ENCODE data around the gene ATF7IP2.
A peak's percentile ranks its signal among the peaks of the same experiment; 100 is the strongest.
"Not testable (repeated sequence)": the region's sequence is repeated elsewhere in the genome, so short reads cannot be mapped to it uniquely, and the experiment has no call there.

Gene ATF7IP2

GRCh38 chr16:10376229-10376628 lies 9.6 kb upstream of the ATF7IP2 start:
- no peak for DNase-seq

DNA sequence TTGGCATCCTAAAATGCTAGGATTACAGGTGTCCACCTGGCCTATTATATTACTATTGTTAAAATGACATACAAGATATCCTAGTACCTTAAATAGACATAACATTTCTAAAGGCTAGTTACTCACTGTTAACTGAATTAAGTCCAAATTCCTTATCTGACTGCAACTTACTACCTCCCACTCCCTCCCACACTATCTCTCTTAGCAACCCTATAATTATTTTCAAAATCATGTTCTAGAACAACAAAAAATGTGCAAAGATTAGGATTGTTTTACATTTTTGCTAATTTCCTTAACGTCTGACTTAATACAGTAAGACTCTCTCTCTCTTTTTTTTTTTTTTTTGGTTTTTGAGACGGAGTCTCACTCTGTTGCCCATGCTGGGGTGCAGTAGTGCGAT lies 2.2 kb upstream of the ATF7IP2 start:
- DNase-seq: no peak

- DNase-seq: peak; percentile 32
Measured at GRCh38 chr16:10386517-10387100, 748 bp downstream of the ATF7IP2 start.

DNA sequence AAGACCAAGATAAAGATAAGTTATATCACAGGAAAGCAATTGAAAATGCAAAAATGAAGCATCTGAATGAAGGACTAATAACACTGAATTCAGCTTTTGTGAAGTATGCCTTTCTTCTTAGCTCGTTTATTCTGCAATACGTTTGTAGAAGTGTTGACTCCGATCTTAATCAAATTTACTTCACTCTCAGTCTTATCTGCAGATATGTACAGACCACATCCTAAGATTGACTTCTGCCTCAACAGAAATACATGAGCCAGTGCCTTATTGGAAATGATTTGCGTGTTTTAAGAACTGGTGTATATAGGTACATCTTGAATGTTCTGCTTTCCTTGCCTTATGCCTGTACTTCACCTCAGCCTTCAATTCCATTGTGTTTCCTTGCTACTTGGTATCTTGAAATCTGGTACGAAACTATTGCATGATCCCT lies 1.3 kb downstream of the ATF7IP2 start:
- peak; percentile 8 for DNase-seq

GRCh38 chr16:10388988-10389387 lies 3.1 kb downstream of the ATF7IP2 start:
- DNase-seq: no peak

DNA sequence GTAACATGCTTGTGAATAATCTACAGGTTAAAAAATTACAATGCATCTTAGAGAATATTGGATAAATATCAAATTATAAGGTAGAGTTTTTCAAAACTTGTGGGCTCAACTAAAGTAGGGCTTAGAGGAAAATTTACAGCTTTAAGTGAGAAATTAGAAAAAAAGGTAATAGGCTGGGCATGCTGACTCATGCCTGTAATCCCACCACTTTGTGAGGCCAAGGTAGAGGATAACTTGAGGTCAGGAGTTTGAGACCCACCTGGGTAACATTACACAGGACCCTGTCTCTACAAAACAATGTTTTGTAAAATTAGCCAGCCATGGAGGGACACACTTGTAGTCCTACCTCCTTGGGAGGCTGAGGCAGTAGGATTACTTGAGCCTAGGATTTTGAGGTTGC lies 4.5 kb downstream of the ATF7IP2 start:
- DNase-seq: no peak

GRCh38 chr16:10390867-10391266 lies 5.0 kb downstream of the ATF7IP2 start:
- DNase-seq: no peak

DNA sequence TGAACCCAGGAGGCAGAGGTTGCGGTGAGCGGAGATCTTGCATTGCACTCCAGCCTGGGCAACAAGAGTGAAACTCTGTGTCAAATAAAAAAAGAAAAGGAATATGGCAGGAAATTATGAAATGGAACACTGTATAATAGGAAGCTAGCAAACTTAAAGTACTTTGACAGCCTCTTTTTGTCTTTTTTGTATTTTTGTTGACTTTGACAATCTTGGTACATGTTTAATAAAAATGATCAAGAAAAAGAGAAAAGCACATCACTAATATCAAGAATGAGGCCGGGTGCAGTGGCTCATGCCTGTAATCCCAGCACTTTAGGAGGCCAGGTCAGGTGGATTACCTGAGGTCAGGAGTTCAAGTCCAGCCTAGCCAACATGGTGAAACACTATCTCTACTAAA lies 5.5 kb downstream of the ATF7IP2 start:
- no peak for DNase-seq

- DNase-seq: no peak
Measured at GRCh38 chr16:10402975-10403374, 17.1 kb downstream of the ATF7IP2 start.

DNA sequence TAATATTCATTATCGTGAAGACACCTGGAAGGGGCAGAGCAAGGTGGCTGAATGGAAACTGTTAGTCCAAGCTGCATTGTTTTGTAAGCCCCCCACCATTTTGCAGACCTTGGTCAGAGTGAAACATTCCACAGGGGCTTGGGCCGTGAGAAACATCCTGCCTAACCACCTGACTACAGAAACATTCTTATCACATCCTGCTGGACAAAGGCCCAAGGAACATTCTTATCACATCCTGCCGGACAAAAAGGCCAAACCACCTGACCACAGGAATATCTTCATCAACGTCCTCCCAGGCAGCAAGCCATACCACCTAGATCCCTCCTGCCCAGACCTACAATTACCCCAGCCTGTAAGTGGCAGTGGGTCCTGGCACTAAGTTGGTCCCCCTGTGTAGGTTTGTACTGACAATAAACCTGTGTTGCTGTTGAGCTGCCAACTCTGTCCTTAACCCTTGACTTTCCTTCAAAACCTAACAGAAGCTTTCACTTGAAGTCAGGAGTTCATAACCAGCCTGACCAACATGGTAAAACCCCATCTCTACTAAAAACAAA lies 19.6 kb downstream of the ATF7IP2 start:
- DNase-seq: no peak

- no peak for DNase-seq
Measured at GRCh38 chr16:10408824-10409381, 23.0 kb downstream of the ATF7IP2 start.

DNA sequence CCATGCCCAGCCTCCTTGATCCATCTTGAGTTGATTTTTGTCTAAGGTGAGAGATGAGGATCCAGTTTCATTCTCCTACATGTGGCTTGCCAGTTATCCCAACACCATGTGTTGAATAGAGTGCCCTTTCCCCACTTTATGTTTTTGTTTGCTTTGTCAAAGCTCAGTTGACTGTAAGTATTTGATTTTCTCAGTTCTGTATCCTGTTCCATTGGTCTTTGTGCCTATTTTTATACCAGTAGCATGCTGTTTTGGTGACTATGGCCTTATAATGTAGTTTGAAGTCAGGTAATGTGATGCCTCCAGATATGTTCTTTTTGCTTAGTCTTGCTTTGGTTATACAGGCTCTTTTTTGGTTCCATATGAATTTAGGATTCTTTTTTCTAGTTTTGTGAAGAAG lies 23.9 kb downstream of the ATF7IP2 start:
- not testable (repeated sequence) for DNase-seq

- DNase-seq: no peak
Measured at GRCh38 chr16:10410469-10410868, 24.6 kb downstream of the ATF7IP2 start.

DNA sequence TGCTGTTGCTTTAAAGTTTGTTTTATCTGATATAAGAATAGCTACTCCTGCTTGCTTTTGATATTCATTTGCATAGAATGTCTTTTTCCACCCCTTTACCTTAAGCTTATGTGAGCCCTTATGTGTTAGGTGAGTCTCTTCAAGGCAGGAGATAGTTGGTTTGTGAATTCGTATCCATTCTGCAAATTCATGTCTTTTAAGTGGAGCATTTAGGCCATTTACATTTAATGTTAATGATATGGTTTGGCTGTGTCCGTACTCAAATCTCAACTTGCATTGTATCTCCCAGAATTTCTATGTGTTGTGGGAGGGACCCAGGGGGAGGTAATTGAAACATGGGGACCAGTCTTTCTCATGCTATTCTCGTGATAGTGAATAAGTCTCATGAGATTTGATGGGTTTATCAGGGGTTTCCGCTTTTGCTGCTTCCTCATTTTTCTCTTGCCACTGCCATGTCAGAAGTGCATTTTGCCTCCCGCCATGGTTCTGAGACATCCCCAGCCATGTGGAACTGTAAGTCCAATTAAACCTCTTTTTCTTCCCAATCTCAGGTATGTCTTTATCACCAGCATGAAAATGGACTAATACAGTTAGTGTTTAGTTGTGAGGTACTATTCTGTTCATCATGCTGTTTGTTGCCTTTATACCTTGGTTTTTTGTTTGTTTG lies 27.2 kb downstream of the ATF7IP2 start:
- DNase-seq: no peak

GRCh38 chr16:10418204-10418603 lies 32.3 kb downstream of the ATF7IP2 start:
- not testable (repeated sequence) for DNase-seq

GRCh38 chr16:10419701-10420100 lies 33.8 kb downstream of the ATF7IP2 start:
- no peak for DNase-seq

DNA sequence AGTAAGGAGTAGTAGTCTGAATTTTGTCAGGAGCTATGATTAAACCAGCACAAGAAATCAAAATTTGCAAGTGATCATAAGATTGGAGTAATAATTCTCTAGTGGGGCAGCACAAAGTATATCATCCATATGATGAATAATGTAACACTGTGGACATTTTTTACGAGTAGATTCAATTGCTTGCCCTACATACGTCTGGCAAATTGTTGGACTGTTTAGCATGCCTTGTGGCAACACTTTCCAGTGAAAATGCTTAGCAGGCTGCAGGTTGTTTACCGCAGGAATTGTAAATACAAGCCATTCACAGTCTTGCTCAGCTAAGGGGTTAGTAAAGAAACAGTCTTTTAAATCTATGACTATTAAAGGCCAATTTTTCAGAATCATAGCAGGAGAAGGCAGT lies 35.7 kb downstream of the ATF7IP2 start:
- DNase-seq: no peak

- no peak for DNase-seq
Measured at GRCh38 chr16:10428433-10429168, 42.7 kb downstream of the ATF7IP2 start.

DNA sequence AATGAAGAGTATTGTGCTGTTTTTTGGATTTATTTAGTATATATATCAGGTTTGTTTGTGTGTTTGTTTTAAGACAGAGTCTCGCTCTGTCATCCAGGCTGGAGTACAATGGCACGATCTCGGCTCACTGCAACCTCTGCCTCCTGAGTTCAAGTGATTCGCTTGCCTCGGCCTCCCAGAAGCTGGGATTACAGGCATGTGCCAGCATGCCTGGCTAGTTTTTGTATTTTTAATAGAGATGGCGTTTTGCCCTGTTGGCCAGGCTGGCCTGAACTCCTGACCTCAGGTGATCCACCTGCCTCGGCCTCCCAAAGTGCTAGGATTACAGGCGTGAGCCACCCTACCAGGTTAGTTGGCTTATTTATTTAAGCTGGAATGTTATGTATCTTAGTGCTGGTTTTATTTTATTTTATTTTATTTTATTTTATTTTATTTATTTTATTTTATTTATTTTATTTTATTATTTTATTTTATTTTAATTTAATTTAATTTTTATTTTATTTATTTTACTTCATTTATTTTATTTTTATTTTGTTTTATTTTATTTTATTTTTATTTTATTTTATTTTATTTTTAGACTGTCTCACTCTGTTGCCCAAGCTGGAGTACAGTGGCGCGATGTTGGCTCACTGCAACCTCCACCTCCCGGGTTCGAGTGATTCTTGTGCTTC lies 43.6 kb downstream of the ATF7IP2 start:
- not testable (repeated sequence) for DNase-seq

DNA sequence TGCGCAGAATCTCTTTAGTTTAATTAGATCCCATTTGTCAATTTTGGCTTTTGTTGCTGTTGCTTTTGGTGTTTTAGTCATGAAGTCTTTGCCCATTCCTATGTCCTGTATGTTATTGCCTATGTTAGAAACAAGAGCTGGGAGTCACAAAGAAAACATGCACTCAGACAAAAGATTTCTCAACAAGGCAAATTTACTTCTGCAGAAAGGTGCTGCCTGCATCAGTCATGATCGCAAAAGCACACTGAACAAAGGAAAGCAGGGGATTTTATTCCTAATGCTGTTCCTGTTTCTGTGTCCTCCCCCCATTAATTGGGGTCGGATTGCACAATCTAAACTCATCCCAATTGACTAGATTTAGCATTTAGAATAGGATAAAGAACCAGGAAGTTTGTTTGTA lies 55.9 kb downstream of the ATF7IP2 start:
- DNase-seq: no peak

DNA sequence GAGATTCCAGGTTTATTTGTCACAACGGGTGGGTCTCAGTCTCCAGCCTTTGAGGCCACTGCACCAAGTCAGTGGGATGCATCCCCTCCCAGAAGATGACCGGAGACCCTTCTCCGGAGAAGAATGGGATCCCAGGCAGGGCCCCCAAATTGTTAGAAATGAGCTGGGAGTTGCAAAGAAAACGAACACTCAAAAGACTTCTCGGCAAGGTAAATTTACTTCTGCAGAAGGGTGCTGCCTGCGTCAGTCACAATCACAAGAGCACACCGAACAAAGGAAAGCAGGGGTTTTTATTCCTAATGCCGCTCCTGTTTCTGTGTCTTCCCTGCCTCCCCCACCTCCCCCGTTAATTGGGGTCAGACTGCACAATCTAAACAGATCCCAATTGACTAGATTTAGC lies 61.4 kb downstream of the ATF7IP2 start:
- DNase-seq: no peak

GRCh38 chr16:10452208-10453158 lies 66.6 kb downstream of the ATF7IP2 start:
- DNase-seq: not testable (repeated sequence)
